ENCODE data around the gene PCGF1. TPM values are rescaled to one million over a fixed set of nuclear protein-coding genes. Genes with fewer than 3 reads are reported as not detected.
A peak's percentile ranks its signal among the peaks of the same experiment; 100 is the strongest.

The PCGF1 gene
- total and polyA plus RNA-seq, 7 donors, result 14.3 to 60.3 (median 25.6) TPM

- Histone ChIP-seq H3K4me1 (peaks cover 23% of the 10 kb centered on the region), H3K9me3 (no peaks in the 10 kb centered on the region), H3K4me3 (peak overlapping the region; percentile 59), H3K36me3 (ENCODE audit: insufficient read depth in 1 of 2, low read depth in 1 of 2) (peaks cover 3 to 9% of the 10 kb centered on the region in 2 donors), H3K27ac (no peak overlapping the region), H3K27me3 (ENCODE audit: insufficient read depth in 3 of 3, low read length in 2 of 3) (peaks cover 0 to 66% (median 32%) of the 10 kb centered on the region in 3 donors)
- DNase-seq, result no peak
- ATAC-seq, result peak in 3 of 4 donors; percentile 26 to 35 (median 28)
- TF ChIP-seq, protein P1, sequence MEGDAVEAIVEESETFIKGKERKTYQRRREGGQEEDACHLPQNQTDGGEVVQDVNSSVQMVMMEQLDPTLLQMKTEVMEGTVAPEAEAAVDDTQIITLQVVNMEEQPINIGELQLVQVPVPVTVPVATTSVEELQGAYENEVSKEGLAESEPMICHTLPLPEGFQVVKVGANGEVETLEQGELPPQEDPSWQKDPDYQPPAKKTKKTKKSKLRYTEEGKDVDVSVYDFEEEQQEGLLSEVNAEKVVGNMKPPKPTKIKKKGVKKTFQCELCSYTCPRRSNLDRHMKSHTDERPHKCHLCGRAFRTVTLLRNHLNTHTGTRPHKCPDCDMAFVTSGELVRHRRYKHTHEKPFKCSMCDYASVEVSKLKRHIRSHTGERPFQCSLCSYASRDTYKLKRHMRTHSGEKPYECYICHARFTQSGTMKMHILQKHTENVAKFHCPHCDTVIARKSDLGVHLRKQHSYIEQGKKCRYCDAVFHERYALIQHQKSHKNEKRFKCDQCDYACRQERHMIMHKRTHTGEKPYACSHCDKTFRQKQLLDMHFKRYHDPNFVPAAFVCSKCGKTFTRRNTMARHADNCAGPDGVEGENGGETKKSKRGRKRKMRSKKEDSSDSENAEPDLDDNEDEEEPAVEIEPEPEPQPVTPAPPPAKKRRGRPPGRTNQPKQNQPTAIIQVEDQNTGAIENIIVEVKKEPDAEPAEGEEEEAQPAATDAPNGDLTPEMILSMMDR (IDR thresholded peaks at IDR 0.05), result no peak
- intact Hi-C loops (cut with DNase I), result no loop called here
- WGBS, 3 donors, result 1 to 3% (median 2%) methylated on average over 41 of the region's 41 CpGs
These were observed 8.8 kb downstream of the PCGF1 start for GRCh38 chr2:74498500-74499266.

DNA sequence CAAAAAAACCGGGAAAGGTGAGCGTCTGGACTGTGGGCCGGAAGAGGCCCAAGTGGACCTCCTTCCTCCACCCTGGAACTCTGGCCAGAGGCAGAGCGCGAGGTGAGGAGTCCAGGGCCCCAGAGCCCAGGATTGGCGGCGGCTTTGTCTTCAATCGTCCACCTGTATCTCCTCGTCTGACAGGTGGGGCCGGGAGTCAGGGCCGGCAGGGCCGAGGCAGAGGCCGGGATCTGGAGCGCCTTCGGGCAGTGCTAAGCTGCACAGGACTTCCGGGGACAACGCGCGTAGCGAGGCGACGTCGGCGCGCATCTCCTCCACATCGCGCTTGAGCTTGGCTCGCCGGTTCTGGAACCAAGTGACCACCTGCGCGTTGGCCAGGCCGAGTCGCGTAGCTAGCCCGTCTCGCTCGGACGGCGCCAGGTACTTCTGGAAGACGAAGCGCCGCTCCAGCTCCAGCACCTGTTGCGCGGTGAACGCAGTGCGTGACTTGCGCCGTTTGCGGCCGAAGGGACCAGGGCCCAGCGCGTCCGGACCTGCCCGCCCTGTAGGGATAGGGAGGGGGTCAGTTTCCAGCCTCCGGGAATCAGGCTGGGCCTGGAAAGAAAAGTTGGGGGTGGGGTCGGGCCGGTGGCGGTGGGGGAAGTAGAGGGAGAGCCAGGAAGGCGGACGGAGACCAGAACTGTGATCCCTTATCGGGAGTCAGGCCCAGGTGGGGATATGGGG is 9.6 kb downstream of the PCGF1 start:
- DNase-seq (no peak), ATAC-seq (peak; percentile 15 to 47 (median 30))
- Histone ChIP-seq H3K27me3 (ENCODE audit: insufficient read depth in 3 of 3, low read length in 2 of 3) (peaks cover 0 to 58% (median 32%) of the 10 kb centered on the region in 3 donors), H3K4me3 (peak overlapping the region; percentile 59), H3K9me3 (no peaks in the 10 kb centered on the region), H3K27ac (no peak overlapping the region), H3K4me1 (peaks cover 23% of the 10 kb centered on the region), H3K36me3 (ENCODE audit: insufficient read depth in 1 of 2, low read depth in 1 of 2) (peaks cover 3 to 16% of the 10 kb centered on the region in 2 donors)
- intact Hi-C loops (cut with DNase I), result no loop called here
- TF ChIP-seq, protein P1 (IDR thresholded peaks at IDR 0.05), result no peak
- WGBS, 3 donors, result 1 to 3% (median 2%) methylated on average over 58 to 61 of the region's 61 CpGs

- Histone ChIP-seq H3K27ac (no peak overlapping the region), H3K36me3 (ENCODE audit: insufficient read depth in 1 of 2, low read depth in 1 of 2) (peaks cover 3 to 24% of the 10 kb centered on the region in 2 donors), H3K4me3 (peak overlapping the region; percentile 59), H3K4me1 (peaks cover 23% of the 10 kb centered on the region), H3K9me3 (no peaks in the 10 kb centered on the region), H3K27me3 (ENCODE audit: insufficient read depth in 3 of 3, low read length in 2 of 3) (peaks cover 0 to 51% (median 30%) of the 10 kb centered on the region in 3 donors)
- TF ChIP-seq, protein P1 (IDR thresholded peaks at IDR 0.05), result no peak
- 38 to 42% (median 38%) methylated on average over 19 of the region's 19 CpGs for WGBS, 3 donors
- intact Hi-C loops (cut with DNase I), result no loop called here
- ATAC-seq (no peak), DNase-seq (no peak)
These were observed 10.3 kb downstream of the PCGF1 start for GRCh38 chr2:74496997-74497776.

- H3K4me3 ChIP-seq, result no peak overlapping the region
- ATAC-seq, result no peak
- intact Hi-C loops (cut with DNase I), result no loop called here
- H3K27me3 ChIP-seq (ENCODE audit: insufficient read depth in 3 of 3, low read length in 2 of 3), result peaks cover 0 to 37% (median 26%) of the 10 kb centered on the region in 3 donors
- no peaks in the 10 kb centered on the region for H3K9me3 ChIP-seq
- 70 to 80% (median 73%) methylated on average over 1 of the region's 1 CpG for whole genome bisulfite sequencing, 3 donors
- peaks cover 12 to 41% of the 10 kb centered on the region in 2 donors for H3K36me3 ChIP-seq (ENCODE audit: insufficient read depth in 1 of 2, low read depth in 1 of 2)
- H3K27ac ChIP-seq, result no peak overlapping the region
- H3K4me1 ChIP-seq, result peaks cover 23% of the 10 kb centered on the region
- TF ChIP-seq, protein P1 (IDR thresholded peaks at IDR 0.05), result no peak
- DNase-seq, result no peak
These were observed 12.1 kb downstream of the PCGF1 start for GRCh38 chr2:74495440-74495839.

Measured in psoas muscle (tissue), 8 donors.